Omental fat pad (tissue), 4 donors: ENCODE measurements around the gene PDCD2. TPM values are rescaled to one million over a fixed set of nuclear protein-coding genes. Genes with fewer than 3 reads are reported as not detected.

Experiments used
- ATAC-seq: fragments of 150-250 bp; one replicate; pipeline ENCODE4 v1.9.1; 2016; ENCODE audit warnings: mild to moderate bottlenecking, moderate library complexity; ENCODE audit not compliant: low FRiP score
- DNase-seq: peaks from one replicate; pipeline ENCODE4 v3.0.0-alpha.2; 2019; ENCODE audit warnings: low spot score
- total RNA-seq, 4 donors: library from RNA; depleted of rRNA; stranded (reverse); fragments of >200 nt; gene quantifications; one replicate each; pipeline ENCODE4 v1.1.0, GENCODE V29; 2016
- TF ChIP-seq, protein P1 (sequence below), 3 donors: fragments of 450-650 bp; IDR thresholded peaks; one replicate each; pipeline ENCODE4 v1.5.1; 2016 to 2017; ENCODE audit warnings: antibody characterized with exemption in 3 of 3, mild to moderate bottlenecking in 3 of 3, moderate library complexity in 2 of 3

The PDCD2 gene
- total RNA-seq, 4 donors from 2014 or later: 56.4 to 72.8 (median 60.5) TPM

DNA sequence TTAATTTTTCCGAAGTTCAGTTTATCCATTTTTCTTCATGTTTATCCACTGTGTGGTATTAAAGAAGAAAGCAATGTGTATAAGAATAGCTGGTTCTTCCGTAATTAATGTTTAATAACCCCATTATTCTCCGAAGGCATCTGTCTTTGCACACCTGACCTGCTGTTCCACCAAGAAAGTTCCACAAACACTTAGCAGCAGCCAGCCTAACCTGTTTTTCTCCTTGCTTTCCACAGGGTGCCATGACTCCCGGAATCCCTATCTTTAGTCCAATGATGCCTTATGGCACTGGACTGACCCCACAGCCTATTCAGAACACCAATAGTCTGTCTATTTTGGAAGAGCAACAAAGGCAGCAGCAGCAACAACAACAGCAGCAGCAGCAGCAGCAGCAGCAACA, 22.9 kb downstream of the PDCD2 start:
- DNase-seq (no peak), ATAC-seq (no peak)
- TF ChIP-seq, protein P1, sequence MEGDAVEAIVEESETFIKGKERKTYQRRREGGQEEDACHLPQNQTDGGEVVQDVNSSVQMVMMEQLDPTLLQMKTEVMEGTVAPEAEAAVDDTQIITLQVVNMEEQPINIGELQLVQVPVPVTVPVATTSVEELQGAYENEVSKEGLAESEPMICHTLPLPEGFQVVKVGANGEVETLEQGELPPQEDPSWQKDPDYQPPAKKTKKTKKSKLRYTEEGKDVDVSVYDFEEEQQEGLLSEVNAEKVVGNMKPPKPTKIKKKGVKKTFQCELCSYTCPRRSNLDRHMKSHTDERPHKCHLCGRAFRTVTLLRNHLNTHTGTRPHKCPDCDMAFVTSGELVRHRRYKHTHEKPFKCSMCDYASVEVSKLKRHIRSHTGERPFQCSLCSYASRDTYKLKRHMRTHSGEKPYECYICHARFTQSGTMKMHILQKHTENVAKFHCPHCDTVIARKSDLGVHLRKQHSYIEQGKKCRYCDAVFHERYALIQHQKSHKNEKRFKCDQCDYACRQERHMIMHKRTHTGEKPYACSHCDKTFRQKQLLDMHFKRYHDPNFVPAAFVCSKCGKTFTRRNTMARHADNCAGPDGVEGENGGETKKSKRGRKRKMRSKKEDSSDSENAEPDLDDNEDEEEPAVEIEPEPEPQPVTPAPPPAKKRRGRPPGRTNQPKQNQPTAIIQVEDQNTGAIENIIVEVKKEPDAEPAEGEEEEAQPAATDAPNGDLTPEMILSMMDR (IDR thresholded peaks at IDR 0.05): no peak

DNA sequence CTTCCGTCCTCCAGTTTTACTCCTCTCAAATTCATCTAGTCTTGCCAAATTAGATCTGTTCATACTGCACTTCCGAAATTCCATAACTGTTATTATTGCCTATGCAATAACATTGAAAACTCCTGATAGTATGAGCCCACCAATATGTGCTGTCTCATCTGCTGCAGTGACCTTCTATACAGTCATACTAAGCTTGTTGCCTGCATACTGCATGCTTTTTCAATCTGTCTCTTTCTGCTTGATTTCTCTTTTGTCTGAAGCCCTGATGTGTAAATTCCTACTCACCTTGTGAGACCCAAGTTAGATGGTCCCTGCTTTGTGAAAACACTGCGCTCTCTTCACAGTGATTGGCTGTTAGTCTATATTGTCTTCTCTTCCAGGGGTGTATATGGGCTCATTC, 29.1 kb downstream of the PDCD2 start:
- TF ChIP-seq, protein P1 (IDR thresholded peaks at IDR 0.05): no peak
- ATAC-seq (no peak), DNase-seq (no peak)

DNA sequence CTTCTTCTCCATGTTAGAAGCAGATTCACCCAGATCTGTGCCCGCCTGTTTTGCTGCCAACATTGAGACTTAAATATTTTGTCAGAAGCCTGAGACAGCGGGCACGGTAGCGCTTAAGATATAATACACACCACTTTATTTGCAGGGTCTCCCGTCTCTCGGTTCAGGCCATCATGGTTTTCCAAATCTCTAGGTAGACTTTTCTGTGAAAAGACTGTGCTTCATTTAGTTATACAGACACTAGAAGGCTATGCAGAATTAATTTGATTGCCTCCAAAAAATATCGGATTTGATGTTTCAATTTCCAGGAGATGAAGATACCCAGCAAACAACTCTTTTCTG, 29.7 kb downstream of the PDCD2 start:
- ATAC-seq: no peak
- no peak for DNase-seq
- TF ChIP-seq, protein P1 (IDR thresholded peaks at IDR 0.05): no peak

DNA sequence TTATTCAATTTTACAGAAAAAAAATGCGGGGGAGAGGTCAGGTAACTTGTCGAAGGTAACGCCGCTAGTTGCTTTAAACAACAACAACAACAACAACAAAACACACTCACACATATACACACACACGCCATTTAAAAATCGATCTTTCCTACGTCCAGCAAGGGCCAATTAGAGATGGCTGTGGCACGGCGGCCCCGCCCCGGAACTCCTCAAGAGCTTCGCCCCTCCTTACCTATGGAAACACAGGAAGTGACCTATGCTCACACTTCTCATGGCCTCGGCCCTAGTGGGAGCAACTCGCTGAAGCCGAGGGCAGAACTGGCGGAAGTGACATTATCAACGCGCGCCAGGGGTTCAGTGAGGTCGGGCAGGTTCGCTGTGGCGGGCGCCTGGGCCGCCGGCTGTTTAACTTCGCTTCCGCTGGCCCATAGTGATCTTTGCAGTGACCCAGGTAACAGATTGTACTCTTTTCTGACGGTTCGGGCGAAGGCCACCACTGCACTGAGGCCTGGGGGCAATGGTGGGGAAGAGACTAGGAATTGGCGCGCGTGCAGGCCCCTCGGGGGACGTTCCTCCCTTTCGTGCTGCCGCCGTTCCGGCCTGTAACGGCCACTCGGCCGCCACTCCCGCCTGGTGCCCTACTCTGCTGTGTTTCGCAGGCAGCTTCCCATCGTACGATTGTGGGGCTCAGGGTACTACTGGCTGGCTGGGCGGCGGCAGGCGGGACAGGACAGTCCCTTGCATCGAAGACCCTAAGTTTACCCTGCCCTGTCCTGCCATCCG, 30.2 kb downstream of the PDCD2 start, which contains the start of gene TBP:
Gene TBP, plus strand, starts transcription at position 357 of the 783 bp plus-strand sequence. CDS start 2,661 bp downstream, outside the sequence.
- DNase-seq (peak; percentile 96), ATAC-seq (peak; percentile 96)
- TF ChIP-seq, protein P1 (IDR thresholded peaks at IDR 0.05): no peak

DNA sequence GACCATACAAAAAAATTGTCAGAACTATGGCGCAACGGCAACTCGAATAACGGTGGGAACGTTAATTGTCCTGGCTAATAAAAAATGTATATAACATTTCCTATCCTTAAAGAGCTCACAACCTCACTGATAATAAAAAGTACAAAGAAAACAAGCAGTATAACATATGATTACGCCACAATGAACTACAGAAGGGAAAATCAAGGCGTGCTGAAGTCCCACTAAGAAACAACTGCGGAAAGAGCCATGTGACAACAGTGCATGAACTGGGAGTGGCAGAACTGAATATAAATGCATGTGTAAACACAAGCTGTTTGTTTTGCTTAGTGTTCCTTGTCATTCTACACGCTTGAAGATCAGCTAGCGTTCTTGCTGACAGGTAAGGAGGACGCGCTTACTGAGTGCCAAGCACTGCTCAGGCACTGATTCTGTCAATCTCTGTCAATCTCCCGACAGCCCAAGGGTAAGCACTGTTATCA, 30.9 kb downstream of the PDCD2 start:
- TF ChIP-seq, protein P1 (IDR thresholded peaks at IDR 0.05): no peak
- DNase-seq: no peak
- peak; percentile 34 for ATAC-seq

DNA sequence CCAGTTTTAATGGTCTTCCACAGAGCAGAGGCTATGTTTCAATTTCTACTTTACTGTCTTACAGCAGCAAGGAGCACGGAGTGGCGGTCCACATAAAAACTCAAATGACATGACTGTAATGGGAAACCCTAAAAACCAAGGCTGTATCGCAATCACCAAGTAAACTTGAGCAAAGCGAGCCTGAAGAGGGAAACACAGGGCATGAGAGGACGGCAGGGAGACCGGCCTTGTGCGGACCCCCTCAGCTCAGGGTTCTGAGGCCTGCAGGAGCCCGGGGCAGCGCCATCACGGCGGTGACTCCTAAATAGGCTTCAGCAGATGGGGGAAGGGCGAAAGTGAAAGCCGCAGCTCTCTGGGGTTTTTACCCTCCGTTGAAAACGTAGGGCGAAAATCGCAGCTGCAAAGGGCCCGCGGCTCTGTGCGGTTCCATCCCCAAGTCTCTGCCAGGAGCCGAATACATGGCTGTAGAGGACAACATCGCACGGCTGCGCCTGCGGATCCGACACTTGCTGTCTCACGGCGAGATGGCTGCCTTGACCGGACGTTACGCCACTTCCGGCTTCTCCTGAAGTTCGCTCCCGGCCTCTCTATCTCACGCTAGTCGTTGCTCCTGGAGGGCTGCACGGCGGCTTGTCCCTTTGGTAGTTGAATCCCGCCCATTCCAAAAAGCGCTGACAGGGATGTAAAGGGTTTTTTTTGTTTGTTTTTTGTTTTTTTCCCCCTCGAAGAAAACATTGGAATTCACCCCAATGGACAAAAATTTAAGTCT, 31.5 kb downstream of the PDCD2 start, which contains the start of gene PSMB1:
Gene PSMB1, minus strand, starts transcription at position 543 of the 769 bp plus-strand sequence. Its CDS starts 65 bp downstream, at position 478.
- DNase-seq: peak; percentile 88
- ATAC-seq: peak; percentile 83
- TF ChIP-seq, protein P1 (IDR thresholded peaks at IDR 0.05): no peak
